ENCODE measurements around the gene MASP2. TPM values are rescaled to one million over a fixed set of nuclear protein-coding genes. Genes with fewer than 3 reads are reported as not detected.

Gene MASP2
- total and polyA plus RNA-seq, 10 of the 15 experiments (the other 5 are each of a cell fraction or from before 2014, with no cell fraction given): 0.04 to 0.21 (median 0.06) TPM; not detected in 7

DNA sequence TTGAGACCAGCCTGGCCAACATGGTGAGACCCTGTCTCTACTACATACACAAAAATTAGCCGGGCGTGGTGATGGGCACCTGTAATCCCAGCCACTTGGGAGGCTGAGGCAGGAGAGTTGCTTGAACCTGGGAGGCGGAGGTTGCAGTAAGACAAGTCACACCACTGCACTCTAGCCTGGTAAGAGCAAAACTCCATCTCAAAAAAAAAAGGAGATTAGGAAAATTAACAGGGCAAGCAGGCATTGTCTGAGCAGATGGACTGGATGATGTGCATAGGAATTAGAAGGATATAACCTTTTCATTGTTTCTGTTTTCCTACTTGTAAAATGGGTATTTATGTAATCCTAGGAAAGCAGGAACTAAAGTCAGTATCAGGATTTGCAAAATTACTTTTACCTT, 19.0 kb downstream of the MASP2 start (continued):
- no peak for TF ChIP-seq ATF2 (IDR thresholded peaks at IDR 0.05; ENCODE audit: low read length)
- TF ChIP-seq MYC (IDR thresholded peaks at IDR 0.05; ENCODE audit: insufficient read depth, insufficient read length, insufficient replicate concordance, low read length, severe bottlenecking): no peak
- TF ChIP-seq CEBPB (IDR thresholded peaks at IDR 0.05; ENCODE audit: borderline replicate concordance in 1 of 2, low read depth in 2 of 2, low read length in 2 of 2): no peak

GRCh38 chr1:11027316-11027715, 19.7 kb downstream of the MASP2 start:
- DNase-seq (ENCODE audit: low read depth, low spot score) (no peak), FAIRE-seq (no peak), ATAC-seq (no peak)
- Histone ChIP-seq H3K36me3 (ENCODE audit: control insufficient read depth in 2 of 2, insufficient read depth in 2 of 2, low read length in 1 of 2) (peaks cover under 1 to 33% of the 10 kb centered on the region in 2 experiments; a peak in 3 of 4 replicates), H3K27ac (ENCODE audit: control insufficient read depth, insufficient read depth) (no peak overlapping the region), H3K79me2 (ENCODE audit: control insufficient read depth, insufficient read depth, low read length) (no peaks in the 10 kb centered on the region; the same call in 1 of the 2 replicates), H3K27me3 (replicated peaks in 1 of 2; ENCODE audit: control insufficient read depth in 2 of 2, insufficient read depth in 2 of 2, low read length in 1 of 2) (no peaks in the 10 kb centered on the region), H3K4me2 (ENCODE audit: control insufficient read depth, insufficient read depth) (no peak overlapping the region), H2AFZ (ENCODE audit: control insufficient read depth, low read depth, low read length) (no peak overlapping the region), H4K20me1 (ENCODE audit: control insufficient read depth, insufficient read depth) (peaks cover 2% of the 10 kb centered on the region; the same call in 1 of the 2 replicates), H3K9ac (ENCODE audit: control insufficient read depth, insufficient read depth, low read length) (no peak overlapping the region), H3K4me3 (no peak overlapping the region), H3K4me1 (ENCODE audit: control insufficient read depth, insufficient read depth, low read length) (no peaks in the 10 kb centered on the region), H3K9me3 (replicated peaks; ENCODE audit: control insufficient read depth, insufficient read depth, low read length) (no peaks in the 10 kb centered on the region)
- POLR2A ChIA-PET: interaction anchor here (1.5 kb wide), 1 partner anchor 10 kb away, joined by 3 read pairs; no protein-coding TSS in a partner anchor
- RAD21 ChIA-PET (ENCODE audit: unreplicated experiment): interaction anchor here (1.2 kb wide), 1 partner anchor 10 kb away, joined by 7 read pairs; no protein-coding TSS in a partner anchor
- intact Hi-C loops (cut with micrococcal nuclease; ENCODE audit: unreplicated experiment) (no loop called here), in situ Hi-C loops (cut with MboI) (no loop called here)
- CTCF ChIA-PET: interaction anchor here (0.6 to 1.4 kb wide), 2 partner anchors 10 to 783 kb away, joined by 3 to 8 read pairs; no protein-coding TSS in a partner anchor
- WGBS (ENCODE audit: insufficient coverage, insufficient replicate concordance, low lambda C conversion rate, missing lambda C conversion rate): 83% methylated on average over 6 of the region's 6 CpGs
- no TSS peak for BruUV-seq (replicated peaks)
- SMC1A ChIA-PET (ENCODE audit: uncharacterized antibody, unreplicated experiment): interaction anchor here (1.5 kb wide), 1 partner anchor 10 kb away, joined by 5 read pairs; no protein-coding TSS in a partner anchor
- TF ChIP-seq IRF4 (IDR thresholded peaks at IDR 0.05; ENCODE audit: low read depth, low read length) (no peak), TARDBP (IDR thresholded peaks at IDR 0.05; ENCODE audit: borderline replicate concordance) (no peak), BCL3 (IDR thresholded peaks at IDR 0.05; ENCODE audit: borderline replicate concordance, insufficient read depth, low read depth, low read length, poor library complexity, severe bottlenecking) (no peak), POLR2AphosphoS5 (IDR thresholded peaks at IDR 0.05; ENCODE audit: low read length) (0 out of 2 replicates have a peak, but pooled peaks have one; percentile 14), SRF (IDR thresholded peaks at IDR 0.05; ENCODE audit: low read depth in 2 of 2, low read length in 2 of 2) (no peak), POLR2A (IDR thresholded peaks at IDR 0.05; ENCODE audit: low read depth, low read length) (peak; percentile 11; the same call in 1 of the 2 replicates), SMARCA5 (IDR thresholded peaks at IDR 0.05) (no peak), MXI1 (IDR thresholded peaks at IDR 0.05; ENCODE audit: low read depth, low read length) (no peak), BACH1 (IDR thresholded peaks at IDR 0.05; ENCODE audit: borderline replicate concordance) (no peak), IKZF1 (conservative IDR thresholded peaks at IDR 0.05) (no peak), MEF2B (IDR thresholded peaks at IDR 0.05; ENCODE audit: partially characterized antibody, poor library complexity, severe bottlenecking) (no peak)
- TF ChIP-seq, protein P1, sequence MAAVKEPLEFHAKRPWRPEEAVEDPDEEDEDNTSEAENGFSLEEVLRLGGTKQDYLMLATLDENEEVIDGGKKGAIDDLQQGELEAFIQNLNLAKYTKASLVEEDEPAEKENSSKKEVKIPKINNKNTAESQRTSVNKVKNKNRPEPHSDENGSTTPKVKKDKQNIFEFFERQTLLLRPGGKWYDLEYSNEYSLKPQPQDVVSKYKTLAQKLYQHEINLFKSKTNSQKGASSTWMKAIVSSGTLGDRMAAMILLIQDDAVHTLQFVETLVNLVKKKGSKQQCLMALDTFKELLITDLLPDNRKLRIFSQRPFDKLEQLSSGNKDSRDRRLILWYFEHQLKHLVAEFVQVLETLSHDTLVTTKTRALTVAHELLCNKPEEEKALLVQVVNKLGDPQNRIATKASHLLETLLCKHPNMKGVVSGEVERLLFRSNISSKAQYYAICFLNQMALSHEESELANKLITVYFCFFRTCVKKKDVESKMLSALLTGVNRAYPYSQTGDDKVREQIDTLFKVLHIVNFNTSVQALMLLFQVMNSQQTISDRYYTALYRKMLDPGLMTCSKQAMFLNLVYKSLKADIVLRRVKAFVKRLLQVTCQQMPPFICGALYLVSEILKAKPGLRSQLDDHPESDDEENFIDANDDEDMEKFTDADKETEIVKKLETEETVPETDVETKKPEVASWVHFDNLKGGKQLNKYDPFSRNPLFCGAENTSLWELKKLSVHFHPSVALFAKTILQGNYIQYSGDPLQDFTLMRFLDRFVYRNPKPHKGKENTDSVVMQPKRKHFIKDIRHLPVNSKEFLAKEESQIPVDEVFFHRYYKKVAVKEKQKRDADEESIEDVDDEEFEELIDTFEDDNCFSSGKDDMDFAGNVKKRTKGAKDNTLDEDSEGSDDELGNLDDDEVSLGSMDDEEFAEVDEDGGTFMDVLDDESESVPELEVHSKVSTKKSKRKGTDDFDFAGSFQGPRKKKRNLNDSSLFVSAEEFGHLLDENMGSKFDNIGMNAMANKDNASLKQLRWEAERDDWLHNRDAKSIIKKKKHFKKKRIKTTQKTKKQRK (IDR thresholded peaks at IDR 0.05; ENCODE audit: low read depth, low read length): no peak
- TF ChIP-seq, protein P2, sequence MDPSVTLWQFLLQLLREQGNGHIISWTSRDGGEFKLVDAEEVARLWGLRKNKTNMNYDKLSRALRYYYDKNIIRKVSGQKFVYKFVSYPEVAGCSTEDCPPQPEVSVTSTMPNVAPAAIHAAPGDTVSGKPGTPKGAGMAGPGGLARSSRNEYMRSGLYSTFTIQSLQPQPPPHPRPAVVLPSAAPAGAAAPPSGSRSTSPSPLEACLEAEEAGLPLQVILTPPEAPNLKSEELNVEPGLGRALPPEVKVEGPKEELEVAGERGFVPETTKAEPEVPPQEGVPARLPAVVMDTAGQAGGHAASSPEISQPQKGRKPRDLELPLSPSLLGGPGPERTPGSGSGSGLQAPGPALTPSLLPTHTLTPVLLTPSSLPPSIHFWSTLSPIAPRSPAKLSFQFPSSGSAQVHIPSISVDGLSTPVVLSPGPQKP (IDR thresholded peaks at IDR 0.05; ENCODE audit: low read depth, low read length): no peak

Measured in GM12878 (cell line).